DMS153 treated with DMSO at 0.1 percent for 48 hours (cell line): ENCODE results near the gene IL17RE.
"Not testable (repeated sequence)": the region's sequence is repeated elsewhere in the genome, so short reads cannot be mapped to it uniquely, and the experiment has no call there.

Experiments used
- DNase-seq: peaks from one replicate; lab custom pipeline; 2025; ENCODE audit not compliant: unreplicated experiment; lab: John Stamatoyannopoulos, UW

IL17RE gene

DNA sequence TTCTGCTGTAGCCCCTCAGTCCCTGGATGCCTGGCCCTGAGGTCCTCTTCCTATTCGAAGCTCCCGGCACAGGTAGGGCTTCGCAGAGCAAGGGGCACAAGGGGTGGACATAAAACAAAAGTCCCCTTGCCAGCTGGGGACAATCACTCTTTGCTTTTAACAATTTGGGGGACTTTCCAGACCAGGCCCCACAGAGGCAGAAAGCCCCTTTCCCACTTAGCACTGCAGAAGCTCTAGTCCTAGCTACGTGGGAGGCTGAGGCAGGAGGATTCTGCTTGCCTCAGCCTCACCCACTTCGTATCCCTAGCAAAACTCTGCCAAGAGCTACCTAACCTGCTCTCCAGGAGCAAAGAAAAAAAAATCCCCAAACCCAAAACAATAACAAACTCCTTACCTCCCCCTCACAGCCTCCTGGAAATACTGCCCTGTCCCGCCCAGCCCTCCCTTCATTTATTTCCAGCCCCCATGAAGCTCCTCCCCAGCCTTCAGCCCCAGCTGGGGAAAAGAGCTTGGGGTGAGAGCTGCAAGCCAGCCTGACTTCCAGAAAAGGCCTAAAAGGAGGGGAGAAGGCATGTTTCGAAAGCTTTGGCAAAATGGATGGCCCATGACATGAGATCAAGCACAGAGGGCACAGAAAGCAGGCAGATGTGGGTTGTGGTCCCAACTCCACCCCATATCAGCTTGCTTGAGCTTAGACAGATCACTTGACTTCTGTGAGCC, 22.7 kb upstream of the IL17RE start, which contains the start of gene CIDEC:
Gene CIDEC, minus strand, starts transcription at position 424 of the 720 bp plus-strand sequence. CDS start 1,767 bp downstream, outside the sequence.
- no peak for DNase-seq

DNA sequence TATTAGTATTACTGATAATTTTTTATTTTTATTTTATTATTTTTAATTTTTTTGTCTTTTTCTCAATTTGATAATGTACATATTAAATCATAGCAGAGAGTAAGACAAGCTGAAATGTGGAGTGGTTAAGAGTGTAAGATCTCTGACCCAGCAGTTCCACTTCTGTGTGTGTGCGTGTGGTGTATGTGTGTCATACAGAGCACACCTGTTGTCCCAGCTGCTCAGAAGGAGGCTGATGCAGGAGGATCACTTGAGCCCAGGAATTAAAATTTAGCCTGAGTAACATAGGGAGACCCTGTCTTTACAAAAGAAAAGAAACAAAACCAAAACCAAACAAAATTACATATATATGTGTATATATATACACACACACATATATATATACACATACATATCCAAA, 21.2 kb upstream of the IL17RE start:
- DNase-seq = no peak

DNA sequence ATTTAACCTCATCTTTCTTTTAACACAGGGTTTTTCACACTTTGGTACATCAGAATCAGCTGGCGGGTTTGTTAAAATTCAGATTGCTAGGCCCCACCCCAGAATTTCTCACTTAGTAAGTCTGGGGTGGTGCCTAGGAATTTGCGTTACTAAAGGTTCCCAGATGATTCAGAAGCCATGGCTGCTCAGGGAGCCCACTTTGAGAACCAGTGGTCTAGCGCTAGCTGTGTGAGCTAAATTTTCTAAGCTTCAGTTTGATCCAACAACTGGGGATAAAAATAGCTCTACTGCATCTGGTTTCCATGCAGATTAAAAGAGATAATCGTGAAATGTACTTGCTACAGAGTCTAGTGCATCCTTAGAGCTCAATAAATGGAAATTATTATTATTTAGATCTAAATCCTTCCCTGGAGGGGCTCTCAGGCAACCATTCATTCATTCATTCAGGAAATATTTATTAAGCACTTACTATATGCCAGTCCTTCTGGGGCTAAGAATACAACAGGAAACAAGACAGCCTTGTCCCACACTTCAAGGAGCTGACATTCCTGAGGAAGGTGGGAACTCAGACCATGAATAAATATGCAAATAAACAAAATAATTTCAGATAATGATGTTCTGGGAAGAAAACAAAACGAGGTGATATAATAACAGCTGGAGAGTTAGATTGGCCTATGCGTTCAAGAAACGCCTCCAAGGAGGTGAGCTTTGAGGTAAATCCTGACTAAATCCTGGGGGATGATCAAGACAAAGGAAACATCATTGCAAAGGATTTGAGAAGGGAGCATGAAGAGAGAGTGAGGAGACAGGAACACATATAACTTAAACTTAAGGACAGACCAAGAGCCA, 18.7 kb upstream of the IL17RE start:
- DNase-seq = no peak

DNA sequence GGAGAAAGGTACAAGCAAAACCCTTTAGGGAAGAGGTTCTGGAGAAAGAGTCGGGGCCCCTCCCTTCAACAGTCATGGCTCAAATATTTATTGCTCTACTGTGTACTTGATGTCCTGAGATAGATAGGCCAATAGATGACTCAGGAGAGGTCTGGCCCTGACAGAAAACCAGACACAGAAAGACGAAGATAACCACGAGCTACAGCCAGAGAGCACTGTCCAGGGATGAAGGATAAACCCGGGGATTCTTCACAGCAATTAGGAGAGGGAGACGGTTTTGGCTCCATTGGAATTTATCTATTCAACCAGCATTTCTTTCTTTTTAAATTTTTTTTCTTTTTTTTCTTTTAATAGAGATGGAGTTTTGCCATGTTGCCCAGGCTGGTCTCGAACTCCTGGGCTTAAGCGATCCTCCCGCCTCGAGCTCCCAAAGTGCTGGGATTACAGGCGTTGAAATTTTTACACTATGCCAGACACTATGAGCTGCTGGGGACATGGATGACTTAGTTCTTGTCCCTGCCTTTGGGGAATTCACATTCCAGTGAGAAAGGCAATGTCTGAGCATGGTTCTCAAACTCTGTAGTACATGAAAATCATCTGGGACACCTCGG, 18.0 kb upstream of the IL17RE start:
- DNase-seq = no peak

DNA sequence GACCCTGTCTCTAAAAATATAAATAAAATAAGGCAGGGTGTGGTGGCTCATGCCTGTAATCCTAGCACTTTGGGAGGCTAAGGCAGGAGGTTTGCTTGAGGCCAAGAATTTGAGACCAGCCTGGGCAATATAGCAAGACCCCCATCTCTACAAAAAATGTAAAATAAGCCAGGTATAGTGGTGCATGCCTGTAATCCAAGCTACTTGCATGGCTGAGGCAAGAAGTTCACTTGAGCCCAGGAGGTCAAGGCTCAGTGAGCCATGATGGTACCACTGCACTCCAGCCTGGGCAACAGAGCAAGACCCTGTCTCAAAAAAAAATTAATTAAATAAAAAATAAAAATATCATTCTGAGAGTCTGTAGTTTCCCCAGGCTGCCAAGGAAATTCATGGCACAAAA, 16.3 kb upstream of the IL17RE start:
- no peak for DNase-seq

DNA sequence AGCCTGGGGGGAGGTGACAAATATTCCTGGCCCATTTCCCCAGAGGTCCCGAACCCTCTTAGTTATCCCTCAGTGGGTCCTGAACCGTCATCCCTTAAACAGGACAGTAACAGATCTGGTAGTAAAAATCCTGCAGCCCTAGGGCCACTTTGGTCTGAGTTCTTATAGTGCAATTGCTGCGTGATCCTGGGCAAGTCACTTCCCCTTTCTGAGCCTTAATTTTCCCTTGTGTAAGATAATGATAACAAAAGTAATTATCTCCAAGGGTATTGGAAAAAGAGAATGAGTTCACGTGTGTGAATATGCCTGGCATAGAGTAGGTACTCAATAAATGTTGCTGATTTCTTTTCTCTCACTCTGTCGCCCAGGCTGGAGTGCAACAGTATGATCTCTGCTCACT, 15.2 kb upstream of the IL17RE start:
- DNase-seq = no peak

DNA sequence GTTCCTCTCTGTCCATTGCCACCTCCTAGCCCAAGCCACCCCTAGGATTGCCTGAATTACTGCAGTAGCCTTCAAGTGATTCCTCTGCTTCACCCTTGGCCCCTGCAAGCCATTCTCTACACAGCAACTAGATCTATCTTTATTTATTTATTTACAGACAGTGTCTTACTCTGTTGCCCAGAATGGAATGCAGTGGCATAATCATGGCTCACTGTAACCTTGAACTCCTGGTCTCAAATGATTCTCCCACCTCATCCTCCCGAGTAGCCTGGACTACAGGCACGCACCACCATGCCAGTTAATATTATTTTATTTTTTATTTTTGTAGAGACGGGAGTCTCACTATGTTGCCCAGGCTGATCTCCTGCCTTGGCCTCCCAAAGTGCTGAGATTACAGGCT, 14.1 kb upstream of the IL17RE start:
- no peak for DNase-seq

DNA sequence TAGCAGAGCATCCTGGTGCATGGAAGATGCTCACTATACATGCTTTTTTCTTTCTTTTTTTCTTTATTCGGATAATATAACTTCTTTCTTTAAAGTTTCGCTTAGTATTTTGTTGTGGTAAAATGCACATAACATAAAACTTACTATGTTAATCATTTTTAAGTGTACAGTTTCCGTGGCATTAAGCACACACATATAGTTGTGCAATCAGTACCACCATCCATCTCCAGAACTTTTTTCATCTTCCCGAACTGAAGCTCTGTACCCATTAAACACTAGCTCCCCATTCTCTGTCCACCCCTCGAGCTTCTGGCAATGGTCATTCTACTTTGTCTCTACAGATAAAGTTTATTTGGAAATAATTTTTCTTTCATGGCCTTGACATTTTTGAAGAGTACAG, 13.2 kb upstream of the IL17RE start:
- no peak for DNase-seq

DNA sequence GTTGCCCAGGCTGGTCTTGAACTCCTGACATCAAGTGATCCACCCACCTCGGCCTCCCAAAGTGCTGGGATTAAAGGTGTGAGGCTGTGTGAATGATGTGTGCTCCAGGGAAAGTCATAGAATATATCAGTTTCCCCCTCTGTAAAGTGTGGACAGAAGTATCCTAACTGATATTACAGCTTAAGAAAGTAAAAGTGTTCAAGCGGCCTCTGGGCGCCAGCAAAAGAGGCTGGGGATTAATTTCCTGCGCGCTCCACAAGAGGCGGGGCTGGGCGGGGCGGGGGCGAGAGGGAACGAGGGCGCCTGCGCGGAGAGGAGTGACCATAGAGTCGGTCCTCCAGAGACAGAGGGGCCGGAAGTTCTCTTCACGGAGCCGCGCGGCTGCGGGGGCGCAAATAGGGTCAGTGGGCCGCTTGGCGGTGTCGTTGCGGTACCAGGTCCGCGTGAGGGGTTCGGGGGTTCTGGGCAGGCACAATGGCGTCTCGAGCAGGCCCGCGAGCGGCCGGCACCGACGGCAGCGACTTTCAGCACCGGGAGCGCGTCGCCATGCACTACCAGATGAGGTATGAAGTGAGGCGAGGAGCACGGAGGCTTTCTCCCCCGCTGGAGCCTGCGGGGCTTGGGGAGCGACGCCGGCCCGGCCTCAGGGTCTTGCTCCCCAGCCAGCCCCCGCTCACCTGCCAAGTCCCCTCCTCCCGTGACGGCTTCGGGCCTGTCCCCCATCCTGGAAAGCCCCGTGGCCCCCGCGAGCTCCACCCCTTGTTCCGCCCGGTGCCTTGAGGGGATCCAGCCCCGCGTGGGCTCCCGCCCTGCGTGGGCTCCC, 12.2 kb upstream of the IL17RE start, which contains the start of gene JAGN1:
Gene JAGN1, plus strand, starts transcription at position 362 of the 823 bp plus-strand sequence. Its CDS starts 113 bp downstream, at position 475.
- peak; percentile 32 for DNase-seq

DNA sequence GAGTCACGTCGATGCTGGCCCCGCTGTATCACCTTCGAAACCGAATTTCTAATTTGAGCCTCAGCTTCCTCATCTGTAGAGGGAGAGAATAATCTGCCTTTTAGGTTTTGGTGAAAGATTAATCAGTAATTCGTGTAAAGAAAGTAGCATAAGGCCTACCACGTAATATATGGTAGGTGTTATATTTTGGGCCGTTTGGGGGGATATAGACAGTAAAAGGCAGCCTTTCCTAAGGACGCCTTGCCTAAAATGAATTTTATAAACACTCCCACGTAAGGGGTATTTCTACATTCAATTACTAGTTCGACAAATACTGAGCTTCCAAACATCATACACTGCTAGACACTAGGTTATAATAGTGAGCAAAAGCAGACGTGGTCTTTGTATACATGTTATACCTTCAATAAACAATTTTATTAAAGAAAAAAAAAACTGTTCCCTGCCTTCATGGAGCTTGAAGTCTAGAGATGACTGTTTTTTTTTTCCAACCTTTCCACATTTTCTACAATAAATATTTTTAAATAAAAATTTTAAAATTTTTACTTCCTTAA, 11.5 kb upstream of the IL17RE start:
- DNase-seq = no peak

DNA sequence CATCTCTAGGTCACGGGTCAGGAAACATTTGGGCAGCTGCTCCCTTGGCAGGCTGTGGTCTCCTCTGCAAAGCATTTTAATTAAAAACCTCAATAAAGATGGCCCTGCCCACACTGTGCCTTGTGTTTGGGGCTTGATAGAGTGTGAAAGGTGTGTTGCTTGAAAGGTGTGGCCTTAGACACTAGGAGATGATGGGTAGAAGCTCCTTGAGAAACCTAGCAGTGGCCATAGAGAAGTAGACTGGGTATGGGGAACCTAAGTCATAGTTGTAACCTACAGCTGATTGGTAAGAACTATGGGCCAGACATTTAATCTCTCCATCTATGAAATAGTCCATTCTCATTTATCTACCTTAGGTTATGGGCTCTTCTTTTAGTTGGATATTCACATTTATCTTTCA, 8.9 kb upstream of the IL17RE start:
- DNase-seq = no peak

DNA sequence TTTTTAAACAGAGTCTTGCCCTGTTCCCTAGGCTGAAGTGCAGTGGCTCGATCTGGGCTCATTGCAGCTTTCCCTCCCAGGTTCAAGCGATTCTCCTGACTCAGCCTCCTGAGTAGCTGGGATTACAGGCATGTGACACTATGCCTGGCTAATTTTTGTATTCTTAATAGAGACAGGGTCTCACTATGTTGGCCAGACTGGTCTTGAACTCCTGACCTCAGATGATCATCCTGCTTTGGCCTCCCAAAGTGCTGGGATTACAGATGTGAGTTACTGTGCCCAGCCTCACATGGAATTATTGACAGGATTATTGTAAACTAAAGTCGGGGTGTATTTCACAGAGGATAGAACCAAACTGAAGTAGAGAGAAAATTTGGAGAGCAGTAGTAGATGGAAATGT, 6.9 kb upstream of the IL17RE start:
- DNase-seq = not testable (repeated sequence)

DNA sequence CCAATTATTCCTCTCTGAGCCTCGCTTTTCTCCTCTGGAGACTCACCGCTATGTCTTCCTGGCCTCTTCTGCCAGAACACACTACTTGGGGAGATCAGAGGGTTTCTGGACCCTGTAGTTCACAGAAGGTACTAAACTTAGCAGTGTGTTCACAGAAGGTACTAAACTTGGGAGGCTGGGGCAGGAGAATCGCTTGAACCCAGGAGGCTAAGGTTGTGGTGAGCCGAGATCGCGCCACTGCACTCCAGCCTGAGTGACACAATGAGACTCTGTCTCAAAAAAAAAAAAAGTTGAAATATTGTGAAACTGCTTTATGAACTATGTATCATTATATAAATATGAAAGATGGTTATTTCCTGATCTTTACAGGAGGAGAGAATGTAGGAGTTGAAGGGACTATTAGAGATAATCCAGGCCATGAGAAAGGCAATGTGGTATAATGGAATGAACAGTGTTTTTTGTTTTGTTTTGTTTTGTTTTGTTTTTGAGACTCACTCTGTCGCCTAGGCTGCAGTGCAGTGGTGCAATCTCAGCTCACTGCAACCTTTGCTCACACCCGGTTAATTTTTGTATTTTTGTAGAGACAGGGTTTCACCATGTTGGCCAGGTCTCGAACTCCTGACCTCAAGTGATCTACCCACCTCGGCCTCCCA, 5.8 kb upstream of the IL17RE start:
- DNase-seq = not testable (repeated sequence)

DNA sequence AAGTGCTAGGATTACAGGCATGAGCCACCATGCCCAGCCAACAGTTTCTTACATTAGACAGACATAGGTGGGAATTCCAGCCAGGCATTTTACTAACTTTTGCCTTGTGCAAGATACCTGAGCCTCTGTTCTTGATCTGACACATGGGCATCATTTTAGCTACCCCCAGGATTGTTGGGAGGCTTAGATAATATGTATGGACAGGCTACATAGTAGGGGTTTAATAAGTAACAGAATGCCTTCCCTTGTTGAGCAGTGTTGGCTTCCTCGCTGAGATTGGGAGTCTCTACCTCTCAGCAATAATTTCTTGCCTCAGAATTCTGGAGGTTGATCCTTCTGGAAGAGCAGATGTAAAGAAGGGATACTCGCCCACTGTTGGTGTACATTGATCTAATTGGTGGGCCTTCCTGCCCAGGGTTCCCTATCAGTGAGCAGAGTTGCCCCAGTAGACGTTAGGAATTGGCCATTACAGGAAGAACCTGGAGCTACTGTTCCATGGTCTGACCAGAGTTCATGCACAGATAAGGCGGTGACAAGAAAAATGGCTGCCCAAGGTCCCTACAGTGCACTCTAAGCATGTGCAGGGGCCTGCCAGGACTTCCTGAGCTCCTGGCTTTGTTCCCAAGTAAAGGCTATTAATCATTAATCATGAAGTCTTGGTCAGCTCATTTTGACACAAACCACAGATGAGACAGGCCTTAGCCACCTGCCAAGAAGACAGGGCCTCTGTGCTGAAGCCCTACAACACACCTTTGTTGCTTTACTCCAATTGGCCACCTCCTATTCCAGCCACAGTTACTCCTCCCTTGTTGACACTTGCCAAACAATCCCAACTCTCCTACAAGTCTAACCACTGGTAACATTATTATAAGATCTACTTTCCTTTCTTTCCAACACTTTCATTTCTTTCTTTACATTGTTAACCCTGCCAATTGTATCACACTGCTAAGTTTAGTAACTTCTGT, 5.0 kb upstream of the IL17RE start:
- DNase-seq = no peak

DNA sequence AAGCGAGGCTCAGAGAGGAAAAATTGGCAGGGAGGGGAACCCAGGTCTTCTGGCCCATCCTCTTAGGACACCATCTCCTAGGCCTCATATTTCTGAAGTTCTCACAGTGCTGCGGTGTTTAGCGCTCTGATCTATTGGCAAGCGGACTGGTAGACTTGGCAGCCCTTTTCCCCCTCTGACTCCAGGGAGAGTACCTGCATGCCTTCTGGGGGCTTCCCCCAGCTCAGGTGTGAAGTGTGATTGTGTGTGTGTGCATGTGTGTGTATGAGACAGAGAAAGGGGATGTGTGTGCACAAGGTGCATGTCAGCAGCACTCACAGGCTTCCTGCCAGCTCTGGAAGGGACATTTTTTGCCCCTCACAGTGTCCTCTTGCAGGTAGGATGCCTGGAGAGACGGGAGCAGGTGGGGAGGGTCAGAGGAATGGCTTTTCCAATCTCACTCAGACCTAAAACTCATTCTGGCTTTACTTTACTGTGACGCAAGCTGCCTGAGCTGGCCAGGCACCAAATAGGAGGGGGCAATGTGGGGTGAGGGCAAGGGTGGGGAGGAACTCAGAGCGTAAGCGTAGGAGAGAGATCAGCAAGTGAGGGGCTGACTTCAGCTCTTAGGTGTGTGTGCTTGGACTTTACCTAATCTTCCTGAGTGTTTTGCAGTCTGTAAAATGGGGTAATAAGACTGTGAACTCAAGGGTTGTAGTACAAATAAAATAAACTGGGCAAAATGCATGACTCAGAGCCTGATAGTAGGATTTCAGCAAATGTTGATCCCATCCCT, 4.0 kb upstream of the IL17RE start:
- no peak for DNase-seq

DNA sequence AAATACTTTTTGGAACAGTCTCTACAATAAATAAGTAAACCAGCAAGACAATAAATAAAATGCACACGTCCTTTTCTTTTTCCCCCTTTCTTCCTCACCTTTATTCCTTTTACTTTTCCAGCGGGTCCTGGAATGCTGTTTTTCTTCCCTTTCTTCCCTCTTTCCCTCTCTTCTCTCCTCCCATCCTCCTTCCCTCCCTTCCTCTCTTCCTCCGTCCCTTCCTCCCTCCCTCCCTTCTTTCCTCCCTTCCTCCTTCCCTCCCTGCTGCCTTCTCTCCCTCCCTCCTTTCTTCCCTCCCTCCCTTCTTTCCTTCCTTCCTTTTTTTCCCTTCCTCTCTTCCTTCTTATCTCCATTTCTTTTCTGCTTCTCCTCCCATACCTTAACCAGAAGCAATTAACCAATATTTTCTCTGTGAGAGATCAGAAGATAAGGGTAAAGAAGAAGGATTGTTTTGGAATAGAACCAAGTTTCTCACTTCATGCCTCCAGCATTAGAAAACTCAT, 3.3 kb upstream of the IL17RE start:
- DNase-seq = no peak

DNA sequence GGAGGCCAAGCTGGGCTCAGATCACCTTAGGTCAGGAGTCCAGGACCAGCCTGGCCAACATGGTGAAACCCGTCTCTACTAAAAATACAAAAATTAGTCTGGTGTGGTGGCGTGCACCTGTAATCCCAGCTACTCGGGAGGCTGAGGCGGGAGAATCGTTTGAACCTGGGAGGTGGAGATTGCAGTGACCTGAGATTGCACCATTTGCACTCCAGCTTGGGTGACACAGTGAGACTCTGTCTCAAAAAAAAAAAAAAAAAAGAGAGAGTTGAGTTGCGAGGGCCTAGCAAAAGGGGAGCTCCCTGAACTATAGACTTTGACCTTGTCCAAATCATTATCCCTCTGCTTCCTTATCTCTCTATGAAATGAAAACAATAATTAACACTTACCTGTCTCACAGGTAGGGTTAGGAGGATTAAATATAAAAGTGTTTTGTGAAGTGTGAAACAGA, 1.7 kb upstream of the IL17RE start:
- DNase-seq = not testable (repeated sequence)

DNA sequence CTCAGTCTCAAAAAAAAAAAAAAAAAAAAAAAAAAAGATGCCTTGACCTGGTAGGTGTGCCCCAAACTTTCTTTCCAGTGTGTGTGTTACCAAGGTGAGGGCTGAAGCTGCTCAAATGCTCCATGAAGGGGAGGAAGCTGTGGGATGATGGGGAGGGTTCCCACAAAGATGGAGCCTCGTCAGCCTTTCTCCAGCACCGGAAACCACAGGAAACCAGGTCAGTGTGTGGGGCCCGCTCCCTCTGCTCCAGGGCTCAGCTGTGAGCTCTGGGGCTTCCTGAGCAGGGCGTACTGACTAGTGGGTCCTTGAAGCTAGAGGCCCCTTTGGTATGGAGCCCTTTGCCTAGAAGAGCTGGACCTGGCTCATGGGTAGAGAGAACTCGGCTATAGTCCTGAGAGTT, 681 bp upstream of the IL17RE start:
- DNase-seq = no peak
